Lower leg skin (tissue), 3 donors: ENCODE results near the gene NFASC.

Experiments
- POLR2A ChIP-seq, 2 donors: fragments of 450-650 bp; IDR thresholded peaks; one replicate each; pipeline ENCODE4 v1.6.1; 2016 to 2017; ENCODE audit warnings: antibody characterized with exemption in 2 of 2, mild to moderate bottlenecking in 1 of 2, moderate library complexity in 1 of 2
- TF ChIP-seq, protein P1 (sequence below), 3 donors: fragments of 450-650 bp; IDR thresholded peaks; one replicate each; pipeline ENCODE4 v1.5.1; 2016; ENCODE audit warnings: antibody characterized with exemption in 3 of 3, mild to moderate bottlenecking in 3 of 3, moderate library complexity in 2 of 3

DNA sequence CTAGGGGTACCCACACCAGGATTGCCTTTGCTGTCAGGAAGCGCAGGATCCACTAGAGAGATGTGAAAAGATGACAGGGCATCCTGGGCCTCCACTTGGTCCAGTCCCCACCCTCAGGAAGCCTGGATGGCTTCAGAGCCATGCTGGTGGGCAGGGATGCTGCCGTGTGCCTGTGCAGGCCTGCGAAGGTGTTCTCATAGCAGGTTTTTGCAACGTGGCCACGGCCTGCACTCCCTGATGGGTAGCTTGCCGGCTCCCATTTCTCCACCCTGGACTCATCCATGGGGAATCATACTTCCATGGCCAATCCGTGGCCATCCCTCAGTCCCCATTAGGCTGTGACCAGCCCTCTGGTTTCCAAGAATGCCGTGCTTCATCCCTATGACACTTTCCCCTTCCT is 138.2 kb downstream of the NFASC start:
- TF ChIP-seq, protein P1, sequence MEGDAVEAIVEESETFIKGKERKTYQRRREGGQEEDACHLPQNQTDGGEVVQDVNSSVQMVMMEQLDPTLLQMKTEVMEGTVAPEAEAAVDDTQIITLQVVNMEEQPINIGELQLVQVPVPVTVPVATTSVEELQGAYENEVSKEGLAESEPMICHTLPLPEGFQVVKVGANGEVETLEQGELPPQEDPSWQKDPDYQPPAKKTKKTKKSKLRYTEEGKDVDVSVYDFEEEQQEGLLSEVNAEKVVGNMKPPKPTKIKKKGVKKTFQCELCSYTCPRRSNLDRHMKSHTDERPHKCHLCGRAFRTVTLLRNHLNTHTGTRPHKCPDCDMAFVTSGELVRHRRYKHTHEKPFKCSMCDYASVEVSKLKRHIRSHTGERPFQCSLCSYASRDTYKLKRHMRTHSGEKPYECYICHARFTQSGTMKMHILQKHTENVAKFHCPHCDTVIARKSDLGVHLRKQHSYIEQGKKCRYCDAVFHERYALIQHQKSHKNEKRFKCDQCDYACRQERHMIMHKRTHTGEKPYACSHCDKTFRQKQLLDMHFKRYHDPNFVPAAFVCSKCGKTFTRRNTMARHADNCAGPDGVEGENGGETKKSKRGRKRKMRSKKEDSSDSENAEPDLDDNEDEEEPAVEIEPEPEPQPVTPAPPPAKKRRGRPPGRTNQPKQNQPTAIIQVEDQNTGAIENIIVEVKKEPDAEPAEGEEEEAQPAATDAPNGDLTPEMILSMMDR (IDR thresholded peaks at IDR 0.05): no peak
- TF ChIP-seq POLR2A (IDR thresholded peaks at IDR 0.05): no peak
